Neural progenitor cell (in vitro differentiated cells): ENCODE results near the gene PADI4. TPM values are rescaled to one million over a fixed set of nuclear protein-coding genes. Genes with fewer than 3 reads are reported as not detected.

ENCODE experiments used
- DNase-seq: peaks from one replicate; pipeline ENCODE4 v3.0.0-alpha.2; 2016; ENCODE audit warnings: low spot score
- H2AFZ ChIP-seq: fragments of 200-600 bp; sonication (generic); replicated peaks from 2 replicates; pipeline ENCODE4 v1.6.1; 2016; ENCODE audit warnings: antibody characterized with exemption
- H3F3A ChIP-seq: fragments of 200-600 bp; sonication (generic); 2 replicates; pipeline ENCODE4 v1.6.1; 2016; ENCODE audit warnings: antibody characterized with exemption, low read depth
- H3K27ac ChIP-seq: fragments of 200-600 bp; sonication (generic); 2 replicates; pipeline ENCODE4 v1.5.1; 2016; ENCODE audit warnings: mild to moderate bottlenecking
- H3K27me3 ChIP-seq: fragments of 200-600 bp; sonication (generic); 2 replicates; pipeline ENCODE4 v1.6.1; 2016; ENCODE audit warnings: mild to moderate bottlenecking, moderate library complexity
- H3K36me3 ChIP-seq: fragments of 200-600 bp; sonication (generic); 2 replicates; pipeline ENCODE4 v1.5.1; 2016
- H3K4me1 ChIP-seq: fragments of 200-600 bp; sonication (generic); 2 replicates; pipeline ENCODE4 v1.6.1; 2016; ENCODE audit warnings: mixed run types
- H3K4me2 ChIP-seq: fragments of 200-600 bp; sonication (generic); 2 replicates; pipeline ENCODE4 v1.6.1; 2016
- H3K4me3 ChIP-seq: fragments of 200-600 bp; sonication (generic); 2 replicates; pipeline ENCODE4 v1.5.1; 2016
- H3K79me2 ChIP-seq: fragments of 200-600 bp; sonication (generic); 2 replicates; pipeline ENCODE4 v1.6.1; 2016; ENCODE audit warnings: low read depth
- H3K9ac ChIP-seq: fragments of 200-600 bp; sonication (generic); 2 replicates; pipeline ENCODE4 v1.6.1; 2016
- H3K9me3 ChIP-seq: fragments of 200-600 bp; sonication (generic); 2 replicates; pipeline ENCODE4 v1.5.1; 2016; ENCODE audit warnings: low read depth
- H4K20me1 ChIP-seq: fragments of 200-600 bp; sonication (generic); 2 replicates; pipeline ENCODE4 v1.6.1; 2016; ENCODE audit warnings: low read depth
- H3K27ac Mint-ChIP-seq: 3 replicates; pipeline ENCODE4 v1.8.0; 2021; ENCODE audit warnings: mixed read lengths
- H3K27me3 Mint-ChIP-seq: 2 replicates; pipeline ENCODE4 v1.8.0; 2022; ENCODE audit warnings: low read depth, mild to moderate bottlenecking, inconsistent platforms, moderate library complexity, mixed read lengths; ENCODE audit not compliant: insufficient read depth
- H3K36me3 Mint-ChIP-seq: 3 replicates; pipeline ENCODE4 v1.8.0; 2021; ENCODE audit warnings: mixed read lengths
- H3K4me1 Mint-ChIP-seq: 3 replicates; pipeline ENCODE4 v1.8.0; 2021; ENCODE audit warnings: mixed read lengths
- H3K4me3 Mint-ChIP-seq: 3 replicates; pipeline ENCODE4 v1.8.0; 2021; ENCODE audit warnings: mild to moderate bottlenecking, moderate library complexity, mixed read lengths
- H3K9me3 Mint-ChIP-seq: 3 replicates; pipeline ENCODE4 v1.8.0; 2020; ENCODE audit warnings: mixed read lengths
- EZH2 ChIP-seq: fragments of 200-600 bp; sonication (generic); IDR thresholded peaks from 2 replicates; pipeline ENCODE4 v1.6.1; 2017; ENCODE audit warnings: antibody characterized with exemption, mild to moderate bottlenecking, moderate library complexity
- EZH2phosphoT487 ChIP-seq: fragments of 200-600 bp; sonication (generic); IDR thresholded peaks from 2 replicates; pipeline ENCODE4 v1.6.1; 2017; ENCODE audit warnings: antibody characterized with exemption
- total RNA-seq: library from RNA; depleted of rRNA; stranded (reverse); fragments of >200 nt; gene quantifications from 2 replicates; pipeline ENCODE4 v1.2.3, GENCODE V29; 2015; ENCODE audit warnings: low replicate concordance
- TF ChIP-seq, protein P1 (sequence below): fragments of 200-600 bp; sonication (generic); IDR thresholded peaks from 2 replicates; pipeline ENCODE4 v1.5.1; 2017; ENCODE audit warnings: antibody characterized with exemption, mild to moderate bottlenecking

The PADI4 gene
- total RNA-seq, 1 donor from 2014 or later = not detected

DNA sequence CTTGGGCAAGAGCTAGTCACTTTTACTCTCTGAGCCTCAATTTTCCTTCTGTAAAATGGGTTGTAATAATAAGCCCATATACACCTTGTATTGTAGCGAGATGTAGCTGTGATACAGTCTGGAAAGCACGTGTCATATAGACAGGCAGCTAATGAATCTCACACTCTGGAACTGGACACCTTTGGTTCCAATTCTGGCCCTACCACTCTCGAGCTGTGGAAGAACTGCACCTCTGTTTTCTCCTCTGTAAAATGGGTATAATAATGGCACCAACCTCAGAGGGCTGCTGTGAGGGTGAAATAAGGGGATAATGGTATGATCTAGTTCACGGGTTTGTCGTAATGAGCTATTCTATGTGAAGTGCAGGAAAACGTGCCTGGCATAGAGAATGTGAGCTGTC is 668 bp upstream of the PADI4 start:
- no peak for DNase-seq
- Histone ChIP-seq H4K20me1 (no peaks in the 10 kb centered on the region), H3K4me3 (no peak overlapping the region), H3K27ac (no peak overlapping the region), H3K79me2 (no peaks in the 10 kb centered on the region), H2AFZ (no peak overlapping the region), H3K27me3 (no peaks in the 10 kb centered on the region), H3K9ac (no peak overlapping the region), H3K9me3 (no peaks in the 10 kb centered on the region), H3K36me3 (no peaks in the 10 kb centered on the region), H3K4me1 (peaks cover 5% of the 10 kb centered on the region), H3K4me2 (no peak overlapping the region), H3F3A (no peaks in the 10 kb centered on the region)
- Mint-ChIP-seq H3K4me1 (peaks cover 25% of the 10 kb centered on the region), H3K36me3 (no peaks in the 10 kb centered on the region), H3K27ac (no peak overlapping the region), H3K9me3 (peaks cover 3% of the 10 kb centered on the region), H3K4me3 (no peak overlapping the region), H3K27me3 (peaks cover 16% of the 10 kb centered on the region)
- TF ChIP-seq EZH2 = no peak
- no peak for TF ChIP-seq EZH2phosphoT487
- TF ChIP-seq, protein P1, sequence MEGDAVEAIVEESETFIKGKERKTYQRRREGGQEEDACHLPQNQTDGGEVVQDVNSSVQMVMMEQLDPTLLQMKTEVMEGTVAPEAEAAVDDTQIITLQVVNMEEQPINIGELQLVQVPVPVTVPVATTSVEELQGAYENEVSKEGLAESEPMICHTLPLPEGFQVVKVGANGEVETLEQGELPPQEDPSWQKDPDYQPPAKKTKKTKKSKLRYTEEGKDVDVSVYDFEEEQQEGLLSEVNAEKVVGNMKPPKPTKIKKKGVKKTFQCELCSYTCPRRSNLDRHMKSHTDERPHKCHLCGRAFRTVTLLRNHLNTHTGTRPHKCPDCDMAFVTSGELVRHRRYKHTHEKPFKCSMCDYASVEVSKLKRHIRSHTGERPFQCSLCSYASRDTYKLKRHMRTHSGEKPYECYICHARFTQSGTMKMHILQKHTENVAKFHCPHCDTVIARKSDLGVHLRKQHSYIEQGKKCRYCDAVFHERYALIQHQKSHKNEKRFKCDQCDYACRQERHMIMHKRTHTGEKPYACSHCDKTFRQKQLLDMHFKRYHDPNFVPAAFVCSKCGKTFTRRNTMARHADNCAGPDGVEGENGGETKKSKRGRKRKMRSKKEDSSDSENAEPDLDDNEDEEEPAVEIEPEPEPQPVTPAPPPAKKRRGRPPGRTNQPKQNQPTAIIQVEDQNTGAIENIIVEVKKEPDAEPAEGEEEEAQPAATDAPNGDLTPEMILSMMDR = no peak

DNA sequence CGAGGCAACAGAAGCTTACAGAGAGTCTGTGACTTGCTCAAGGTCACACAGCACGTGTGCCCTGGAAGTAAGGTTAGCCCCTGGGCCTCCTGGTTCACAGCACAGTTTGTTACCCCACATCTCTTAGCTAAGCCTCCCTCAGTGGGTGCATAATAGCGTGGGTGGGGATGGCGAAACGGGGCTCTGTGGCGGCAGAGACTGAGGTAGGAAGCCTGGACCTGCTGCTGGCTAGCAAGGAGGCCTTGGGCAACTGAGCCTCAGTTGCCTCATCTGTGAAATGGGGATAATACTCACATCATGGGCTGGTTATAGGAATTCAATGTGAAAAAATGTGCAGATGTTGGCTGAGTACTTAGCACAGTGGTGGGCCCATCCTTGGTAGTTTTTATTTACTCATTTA is 596 bp downstream of the PADI4 start:
- no peaks in the 10 kb centered on the region for H3F3A ChIP-seq
- no peaks in the 10 kb centered on the region for H4K20me1 ChIP-seq
- H3K36me3 ChIP-seq = no peaks in the 10 kb centered on the region
- H3K79me2 ChIP-seq = no peaks in the 10 kb centered on the region
- H3K4me1 Mint-ChIP-seq = peaks cover 25% of the 10 kb centered on the region
- H3K9me3 ChIP-seq = no peaks in the 10 kb centered on the region
- H3K27ac ChIP-seq = no peak overlapping the region
- no peak overlapping the region for H3K9ac ChIP-seq
- no peak overlapping the region for H3K4me3 ChIP-seq
- H3K36me3 Mint-ChIP-seq = no peaks in the 10 kb centered on the region
- H3K4me3 Mint-ChIP-seq = no peak overlapping the region
- H3K27me3 Mint-ChIP-seq = peaks cover 18% of the 10 kb centered on the region
- H3K9me3 Mint-ChIP-seq = no peaks in the 10 kb centered on the region
- no peak for DNase-seq
- no peak overlapping the region for H3K4me2 ChIP-seq
- TF ChIP-seq EZH2phosphoT487 (no peak), EZH2 (no peak)
- H3K27me3 ChIP-seq = no peaks in the 10 kb centered on the region
- no peak overlapping the region for H2AFZ ChIP-seq
- no peak overlapping the region for H3K27ac Mint-ChIP-seq
- peaks cover 5% of the 10 kb centered on the region for H3K4me1 ChIP-seq

DNA sequence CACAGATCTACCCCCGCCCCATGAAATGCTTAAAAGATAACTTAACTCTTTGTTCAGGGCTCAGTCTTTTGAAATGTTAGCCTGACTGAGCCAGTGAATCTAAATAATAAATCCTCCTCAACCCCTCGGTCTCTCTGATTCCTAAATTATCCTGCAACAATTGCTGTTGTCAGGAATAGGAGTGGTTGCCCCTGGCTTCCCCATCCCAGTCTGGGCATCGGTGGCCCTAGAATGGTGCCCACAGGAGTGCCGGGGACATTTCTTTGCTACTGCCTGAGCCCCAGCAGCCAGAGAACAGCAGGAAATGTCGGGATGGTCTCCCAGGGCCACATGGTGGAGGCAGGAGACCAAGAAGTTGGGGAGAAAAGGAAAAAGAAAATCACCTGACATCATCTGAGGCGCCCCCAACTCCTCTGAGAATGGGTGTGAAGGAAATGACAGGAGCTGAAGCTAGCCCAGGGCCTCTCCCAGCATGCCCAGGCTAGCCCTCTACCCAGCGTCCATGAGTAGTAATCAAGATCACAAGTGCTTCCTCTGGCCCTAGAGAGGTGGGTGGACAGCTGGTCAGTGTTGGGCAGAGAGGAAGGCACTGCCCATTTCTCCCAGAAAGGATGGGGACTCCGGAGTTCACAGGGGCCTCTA is 1.6 kb downstream of the PADI4 start:
- no peaks in the 10 kb centered on the region for H3F3A ChIP-seq
- H3K4me1 ChIP-seq = peaks cover 5% of the 10 kb centered on the region
- Mint-ChIP-seq H3K9me3 (no peaks in the 10 kb centered on the region), H3K27me3 (peaks cover 21% of the 10 kb centered on the region), H3K4me3 (peak overlapping the region; percentile 35), H3K4me1 (peaks cover 24% of the 10 kb centered on the region), H3K27ac (peak overlapping the region; percentile 46), H3K36me3 (no peaks in the 10 kb centered on the region)
- H3K9me3 ChIP-seq = no peaks in the 10 kb centered on the region
- TF ChIP-seq EZH2 = no peak
- TF ChIP-seq, protein P1 = no peak
- no peak for TF ChIP-seq EZH2phosphoT487
- no peaks in the 10 kb centered on the region for H3K36me3 ChIP-seq
- H2AFZ ChIP-seq = no peak overlapping the region
- no peaks in the 10 kb centered on the region for H4K20me1 ChIP-seq
- H3K4me2 ChIP-seq = no peak overlapping the region
- no peaks in the 10 kb centered on the region for H3K79me2 ChIP-seq
- H3K9ac ChIP-seq = no peak overlapping the region
- no peak overlapping the region for H3K4me3 ChIP-seq
- DNase-seq = no peak
- no peak overlapping the region for H3K27ac ChIP-seq
- no peaks in the 10 kb centered on the region for H3K27me3 ChIP-seq

DNA sequence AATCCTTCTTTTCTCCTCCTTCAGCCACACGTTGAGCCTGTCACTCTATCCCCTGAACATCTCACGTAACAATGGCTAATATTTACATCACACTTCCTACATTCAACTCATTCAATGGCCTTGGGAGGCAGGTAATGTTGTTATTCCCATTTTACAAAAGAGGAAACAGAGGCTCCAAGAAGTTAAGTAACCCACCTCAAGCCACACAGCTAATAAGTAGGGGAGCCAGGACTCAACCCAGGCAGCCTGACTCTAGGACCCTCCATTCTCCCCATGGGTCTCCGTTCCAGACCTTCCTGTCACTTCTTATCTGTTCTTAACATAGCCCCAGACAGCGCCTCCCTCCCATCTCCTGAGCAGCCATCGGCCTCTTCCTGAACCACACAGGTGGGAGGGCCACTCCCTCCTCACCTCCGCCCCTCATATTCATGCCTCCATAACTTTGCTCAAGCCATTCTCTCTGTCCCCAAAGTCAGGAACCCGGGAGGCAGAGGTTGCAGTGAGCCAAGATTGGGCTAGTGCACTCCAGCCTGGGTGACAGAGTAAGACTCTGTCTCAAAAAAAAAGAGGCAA is 2.2 kb downstream of the PADI4 start:
- Mint-ChIP-seq H3K4me1 (peaks cover 25% of the 10 kb centered on the region), H3K27ac (no peak overlapping the region), H3K27me3 (peaks cover 21% of the 10 kb centered on the region), H3K36me3 (no peaks in the 10 kb centered on the region), H3K9me3 (no peaks in the 10 kb centered on the region), H3K4me3 (no peak overlapping the region)
- Histone ChIP-seq H3K79me2 (no peaks in the 10 kb centered on the region), H3K9me3 (no peaks in the 10 kb centered on the region), H3K36me3 (no peaks in the 10 kb centered on the region), H3K4me3 (no peak overlapping the region), H2AFZ (no peak overlapping the region), H3K4me1 (peaks cover 5% of the 10 kb centered on the region), H3K27me3 (no peaks in the 10 kb centered on the region), H3F3A (no peaks in the 10 kb centered on the region), H3K9ac (no peak overlapping the region), H3K4me2 (no peak overlapping the region), H3K27ac (no peak overlapping the region), H4K20me1 (no peaks in the 10 kb centered on the region)
- DNase-seq = no peak
- TF ChIP-seq EZH2 (no peak), EZH2phosphoT487 (no peak)
- TF ChIP-seq, protein P1 = no peak
